ENCODE measurements around the gene MYH7.
"Not testable (repeated sequence)": the region's sequence is repeated elsewhere in the genome, so short reads cannot be mapped to it uniquely, and the experiment has no call there.

MYH7 gene

DNA sequence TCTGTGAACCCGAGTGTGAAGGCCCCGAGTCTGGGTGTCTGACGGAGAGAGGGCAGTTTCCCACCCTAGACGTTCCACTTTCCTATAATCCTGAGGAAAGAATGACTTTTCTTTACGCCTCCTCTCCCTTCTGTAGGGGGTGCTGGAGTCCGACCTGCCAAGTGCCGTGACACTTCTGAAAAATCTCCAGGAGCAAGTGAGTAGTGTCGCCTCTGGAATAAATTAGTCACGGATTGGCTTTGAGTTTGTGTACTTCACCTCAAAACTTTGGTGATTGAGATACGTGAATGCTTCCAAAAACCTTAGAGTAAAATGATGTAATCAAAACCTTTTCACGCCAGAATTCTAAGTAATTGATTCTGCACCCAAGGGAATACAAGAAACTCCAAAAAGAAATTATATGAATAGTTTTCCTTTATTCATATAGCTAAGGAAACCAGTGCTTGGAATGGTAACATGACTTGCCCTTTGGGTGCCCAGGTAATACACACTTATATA is 34.5 kb upstream of the MYH7 start:
- Histone ChIP-seq H4K20me1 (peaks cover 0 to 40% (median 6%) of the 10 kb centered on the region in 11 experiments; a peak in 10 of 22 replicates), H3K4me2 (peak overlapping the region; percentile 76 to 98 (median 88)), H3K27ac (peak overlapping the region; percentile 78 to 90 (median 86)), H3K27me3 (no peaks in the 10 kb centered on the region), H3K4me3 (peak overlapping the region; percentile 76 to 93 (median 88)), H3K9ac (peak overlapping the region; percentile 82 to 92 (median 89)), H3K36me3 (peaks cover 43 to 48% (median 46%) of the 10 kb centered on the region in 11 experiments), H3K9me3 (replicated peaks in 1 of 11) (peaks cover 5 to 10% (median 8%) of the 10 kb centered on the region in 11 experiments; a peak in 17 of 22 replicates), H3K4me1 (peaks cover 7 to 13% (median 11%) of the 10 kb centered on the region in 10 experiments)
- no peak for TF ChIP-seq Cebpa-rat (IDR thresholded peaks at IDR 0.05)

GRCh38 chr14:23469127-23469905 is 33.9 kb upstream of the MYH7 start, which contains the start of gene NGDN:
TSS of gene NGDN (plus strand) at chr14:23469703. CDS start at chr14:23469716, 13 bp downstream.
- H3K4me2 ChIP-seq = peak within 1 kb of the TSS; percentile 76 to 98 (median 88)
- no peaks in the 10 kb centered on the region for H3K27me3 ChIP-seq
- H3K9ac ChIP-seq = peak within 1 kb of the TSS; percentile 82 to 92 (median 89)
- peaks cover 37 to 42% (median 39%) of the 10 kb centered on the region in 11 experiments for H3K36me3 ChIP-seq
- peaks cover 0 to 34% (median 6%) of the 10 kb centered on the region in 11 experiments; a peak in 9 of 22 replicates for H4K20me1 ChIP-seq
- peak within 1 kb of the TSS; percentile 76 to 93 (median 88) for H3K4me3 ChIP-seq
- H3K4me1 ChIP-seq = peaks cover 7 to 18% (median 11%) of the 10 kb centered on the region in 10 experiments
- peaks cover 5 to 10% (median 8%) of the 10 kb centered on the region in 11 experiments; a peak in 17 of 22 replicates for H3K9me3 ChIP-seq (replicated peaks in 1 of 11)
- peak within 1 kb of the TSS; percentile 78 to 90 (median 86) for H3K27ac ChIP-seq
- TF ChIP-seq Cebpa-rat (IDR thresholded peaks at IDR 0.05) = no peak

- Histone ChIP-seq H3K4me2 (peak overlapping the region in 5 of 11 experiments; percentile 8 to 39 (median 19); a peak in 9 of 22 replicates), H3K27me3 (no peaks in the 10 kb centered on the region), H3K36me3 (peaks cover 31 to 36% (median 33%) of the 10 kb centered on the region in 11 experiments), H3K4me1 (peaks cover 7 to 21% (median 11%) of the 10 kb centered on the region in 10 experiments), H3K27ac (peak overlapping the region in 9 of 11 experiments; percentile 8 to 87 (median 78); a peak in 15 of 22 replicates), H3K4me3 (peak overlapping the region; percentile 76 to 93 (median 88)), H3K9me3 (replicated peaks in 1 of 11) (peaks cover 5 to 10% (median 8%) of the 10 kb centered on the region in 11 experiments; a peak in 17 of 22 replicates), H3K9ac (0 out of 22 replicates have a peak overlapping the region, but pooled peaks of 1 of the 11 experiments have one; percentile 39), H4K20me1 (peaks cover 0 to 28% (median 6%) of the 10 kb centered on the region in 11 experiments; a peak in 8 of 22 replicates)
- TF ChIP-seq Cebpa-rat (IDR thresholded peaks at IDR 0.05) = no peak
Observed at GRCh38 chr14:23468704-23469126, 33.3 kb upstream of the MYH7 start.

- Histone ChIP-seq H3K9ac (no peak overlapping the region), H4K20me1 (no peaks in the 10 kb centered on the region), H3K4me2 (no peak overlapping the region), H3K27me3 (no peaks in the 10 kb centered on the region), H3K27ac (no peak overlapping the region), H3K36me3 (peaks cover 0 to 1% (median 0%) of the 10 kb centered on the region in 11 experiments; a peak in 4 of 22 replicates), H3K4me3 (no peak overlapping the region), H3K4me1 (peaks cover 2 to 11% (median 2%) of the 10 kb centered on the region in 10 experiments; a peak in 19 of 20 replicates), H3K9me3 (replicated peaks in 1 of 11) (peaks cover 5 to 10% (median 8%) of the 10 kb centered on the region in 11 experiments; a peak in 17 of 22 replicates)
- TF ChIP-seq Cebpa-rat (IDR thresholded peaks at IDR 0.05) = no peak
Observed at GRCh38 chr14:23465261-23465660, 29.8 kb upstream of the MYH7 start.

- TF ChIP-seq Cebpa-rat (IDR thresholded peaks at IDR 0.05) = no peak
Observed at GRCh38 chr14:23464700-23465099, 29.2 kb upstream of the MYH7 start.

GRCh38 chr14:23460960-23461359 is 25.5 kb upstream of the MYH7 start:
- H3K4me3 ChIP-seq = no peak overlapping the region
- H3K4me2 ChIP-seq = no peak overlapping the region
- H3K36me3 ChIP-seq = no peaks in the 10 kb centered on the region
- no peak overlapping the region for H3K9ac ChIP-seq
- no peaks in the 10 kb centered on the region for H4K20me1 ChIP-seq
- H3K9me3 ChIP-seq (replicated peaks in 1 of 11) = no peaks in the 10 kb centered on the region
- no peaks in the 10 kb centered on the region for H3K27me3 ChIP-seq
- no peak overlapping the region for H3K27ac ChIP-seq
- H3K4me1 ChIP-seq = peaks cover 0 to 8% (median 0%) of the 10 kb centered on the region in 10 experiments; a peak in 1 of 20 replicates
- no peak for TF ChIP-seq Cebpa-rat (IDR thresholded peaks at IDR 0.05)

More at GRCh38 chr14:23464700-23465099, 29.2 kb upstream of the MYH7 start:
- Histone ChIP-seq H3K27me3 (no peaks in the 10 kb centered on the region), H3K4me1 (peaks cover 0 to 8% (median 0%) of the 10 kb centered on the region in 10 experiments; a peak in 1 of 20 replicates), H3K4me3 (no peak overlapping the region), H4K20me1 (no peaks in the 10 kb centered on the region), H3K9me3 (replicated peaks in 1 of 11) (peaks cover 5 to 10% (median 8%) of the 10 kb centered on the region in 11 experiments; a peak in 17 of 22 replicates), H3K4me2 (no peak overlapping the region), H3K9ac (no peak overlapping the region), H3K27ac (no peak overlapping the region), H3K36me3 (no peaks in the 10 kb centered on the region)

DNA sequence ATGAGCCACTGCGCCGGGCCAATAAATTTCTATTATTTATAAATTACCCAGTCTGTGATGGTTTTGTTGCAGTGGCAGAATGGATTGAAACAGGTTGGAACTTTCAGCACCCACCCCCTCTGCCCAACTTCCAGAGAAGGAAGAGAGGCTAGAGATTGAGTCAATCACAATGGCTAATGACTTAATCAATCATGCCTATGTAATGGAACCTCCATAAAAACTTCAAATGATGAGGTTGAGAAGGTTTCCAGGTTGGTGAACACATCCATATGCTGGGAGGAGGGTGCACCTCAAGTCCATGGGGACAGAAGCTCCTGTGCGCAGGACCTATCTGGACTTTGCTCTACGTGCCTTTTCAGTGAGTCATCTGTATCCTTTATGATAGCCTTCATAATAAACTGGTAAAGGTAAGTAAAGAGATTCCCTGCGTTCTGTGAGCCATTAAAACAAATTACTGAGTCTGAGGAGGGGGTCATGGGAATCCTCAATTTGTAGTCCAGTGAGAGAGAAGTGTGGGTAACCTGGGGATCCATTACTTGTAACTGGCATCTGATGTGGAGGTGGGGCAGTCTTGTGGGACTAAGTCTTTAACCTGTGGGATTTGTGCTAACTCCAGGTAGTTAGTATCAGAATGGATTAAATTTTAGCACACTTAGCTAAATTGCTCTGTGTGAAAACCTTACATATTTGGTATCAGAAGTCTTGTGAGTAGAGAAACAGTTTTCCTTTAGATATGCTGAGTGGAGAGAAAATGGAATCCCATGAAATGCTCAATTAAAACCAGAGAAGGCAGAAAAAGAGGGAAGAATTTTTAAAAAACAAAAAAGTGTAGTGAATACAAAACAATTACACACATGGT is 22.4 kb upstream of the MYH7 start:
- no peak for TF ChIP-seq Cebpa-rat (IDR thresholded peaks at IDR 0.05)
- H3K4me2 ChIP-seq = no peak overlapping the region

GRCh38 chr14:23456883-23457586 is 21.6 kb upstream of the MYH7 start:
- not testable (repeated sequence) for H3K36me3 ChIP-seq; H3K9me3 ChIP-seq (replicated peaks in 1 of 11); H3K4me3 ChIP-seq; H3K27me3 ChIP-seq; H4K20me1 ChIP-seq; H3K4me2 ChIP-seq; H3K4me1 ChIP-seq; H3K9ac ChIP-seq; H3K27ac ChIP-seq

More for the DNA sequence above, 22.4 kb upstream of the MYH7 start:
- H4K20me1 ChIP-seq = no peaks in the 10 kb centered on the region
- H3K36me3 ChIP-seq = no peaks in the 10 kb centered on the region
- no peaks in the 10 kb centered on the region for H3K27me3 ChIP-seq
- no peak overlapping the region for H3K4me3 ChIP-seq
- no peaks in the 10 kb centered on the region for H3K4me1 ChIP-seq
- H3K27ac ChIP-seq = no peak overlapping the region
- no peaks in the 10 kb centered on the region for H3K9me3 ChIP-seq (replicated peaks in 1 of 11)
- no peak overlapping the region for H3K9ac ChIP-seq
